Activated naive CD8-positive, alpha-beta T cell treated with anti-CD3 and anti-CD28 coated beads, Interleukin-2, amount 10 ng/mL, durations not matched to agents 7 days and 5 days (primary cell): ENCODE results near the gene FKBP7. TPM values are rescaled to one million over a fixed set of nuclear protein-coding genes. Genes with fewer than 3 reads are reported as not detected.
"Not testable (repeated sequence)": the region's sequence is repeated elsewhere in the genome, so short reads cannot be mapped to it uniquely, and the experiment has no call there.

Experiments
- ATAC-seq: fragments of 150-1000 bp; cut with Tn5 transposase; one replicate; pipeline ENCODE4 v1.10.0; 2021; ENCODE audit warnings: low read depth, moderate library complexity
- POLR2A ChIA-PET: fragments of 350-600 bp; sonication (Branson Sonifier 250); formaldehyde crosslinking; loops from one replicate; lab custom pipeline; 2021; ENCODE audit warnings: antibody characterized with exemption; lab: Charles Lee
- DNase-seq: peaks from one replicate; pipeline ENCODE4 v3.0.0; 2021
- H3K27ac Mint-ChIP-seq: one replicate; pipeline ENCODE4 v1.8.0; 2022; ENCODE audit warnings: mild to moderate bottlenecking, mixed read lengths
- H3K27me3 Mint-ChIP-seq: one replicate; pipeline ENCODE4 v1.8.0; 2022; ENCODE audit warnings: mild to moderate bottlenecking, moderate library complexity, mixed read lengths
- H3K36me3 Mint-ChIP-seq: one replicate; pipeline ENCODE4 v1.8.0; 2021; ENCODE audit warnings: mild to moderate bottlenecking, mixed read lengths
- H3K4me1 Mint-ChIP-seq: one replicate; pipeline ENCODE4 v1.8.0; 2021; ENCODE audit warnings: mixed read lengths
- H3K4me3 Mint-ChIP-seq: one replicate; pipeline ENCODE4 v1.8.0; 2022; ENCODE audit warnings: mild to moderate bottlenecking, moderate library complexity, mixed read lengths
- H3K9me3 Mint-ChIP-seq: one replicate; pipeline ENCODE4 v1.8.0; 2021; ENCODE audit warnings: mixed read lengths
- total RNA-seq, 2 experiments: library from RNA; stranded (reverse); gene quantifications; one replicate each; pipeline ENCODE4 v1.2.3, GENCODE V29; 2021

Gene FKBP7
- total RNA-seq, 2 experiments from 2014 or later, result 1.8 to 2.4 TPM

DNA sequence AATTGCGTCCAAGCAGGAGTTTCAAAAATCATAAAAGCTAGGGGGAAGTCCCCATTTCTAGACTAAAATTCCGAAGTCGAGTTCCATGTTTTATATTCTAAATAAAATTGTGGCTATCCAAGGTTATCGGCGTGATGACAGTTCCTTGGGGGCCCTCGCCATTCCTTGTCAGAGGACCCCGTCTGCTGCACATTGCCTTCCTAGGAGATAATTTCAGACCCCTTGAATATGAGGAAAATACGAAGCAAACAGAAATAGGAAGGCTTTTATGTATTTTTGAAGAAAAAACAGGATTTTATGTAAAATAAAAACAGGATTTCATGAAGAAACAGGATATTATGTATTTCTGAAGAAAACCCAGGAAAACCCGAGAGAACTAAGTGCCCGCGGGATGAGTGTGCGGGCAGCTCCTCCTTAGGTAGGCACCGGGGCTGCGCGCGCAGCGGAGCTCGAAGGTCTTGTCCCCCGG, 1.4 kb upstream of the FKBP7 start:
- POLR2A ChIA-PET, result interaction anchor here (0.7 to 1.4 kb wide), 3 partner anchors 21 to 66 kb away, joined by 3 to 5 read pairs (median 5); partner anchors contain the start of genes PJVK and PRKRA
- Mint-ChIP-seq H3K4me1 (peaks cover 33% of the 10 kb centered on the region), H3K4me3 (peak overlapping the region; percentile 94), H3K27ac (peak overlapping the region; percentile 84), H3K27me3 (no peaks in the 10 kb centered on the region), H3K36me3 (peaks cover 2% of the 10 kb centered on the region), H3K9me3 (no peaks in the 10 kb centered on the region)
- DNase-seq, result no peak
- ATAC-seq, result no peak

DNA sequence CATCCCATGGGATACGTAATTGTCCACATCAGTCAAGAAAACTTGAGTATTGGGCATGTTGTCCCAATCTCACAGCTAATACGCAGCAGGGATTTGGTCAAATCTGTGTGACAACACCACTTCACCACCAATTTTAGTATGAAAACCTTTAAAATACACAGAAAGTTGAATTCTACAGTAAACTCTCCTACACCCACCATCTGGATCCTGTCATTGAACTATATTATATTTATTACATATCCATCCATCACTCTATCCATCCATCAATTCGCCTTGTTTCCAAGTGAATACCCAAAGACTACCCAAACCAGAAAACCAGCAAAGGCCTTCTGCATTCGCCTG, 846 bp upstream of the FKBP7 start:
- H3K4me3 Mint-ChIP-seq, result peak overlapping the region; percentile 94
- H3K27ac Mint-ChIP-seq, result peak overlapping the region; percentile 99
- DNase-seq (no peak), ATAC-seq (no peak)
- H3K27me3 Mint-ChIP-seq, result no peaks in the 10 kb centered on the region
- H3K36me3 Mint-ChIP-seq, result peaks cover 2% of the 10 kb centered on the region
- H3K4me1 Mint-ChIP-seq, result peaks cover 31% of the 10 kb centered on the region
- POLR2A ChIA-PET, result interaction anchor here (0.7 to 1.4 kb wide), 2 partner anchors 21 to 28 kb away, joined by 3 to 5 read pairs; partner anchors contain the start of genes PJVK and PRKRA
- H3K9me3 Mint-ChIP-seq, result no peaks in the 10 kb centered on the region

DNA sequence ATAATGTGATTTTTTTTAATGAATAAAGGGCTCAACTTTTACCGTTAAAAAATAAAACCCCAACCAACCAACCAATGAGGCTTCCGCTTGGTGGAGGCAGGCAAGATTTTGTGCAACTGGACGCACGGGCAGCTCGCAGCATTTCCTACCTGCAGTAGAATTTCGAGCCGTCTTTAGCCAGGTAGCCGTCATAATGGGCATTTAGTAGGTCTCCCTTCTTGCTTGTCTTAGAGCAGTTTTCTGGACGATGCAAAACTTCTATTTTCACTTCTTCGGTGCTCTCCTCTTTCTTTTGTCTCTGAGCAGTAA, 316 bp downstream of the FKBP7 start:
- Mint-ChIP-seq H3K27ac (peak overlapping the region; percentile 99), H3K4me1 (peaks cover 34% of the 10 kb centered on the region), H3K4me3 (peak overlapping the region; percentile 94), H3K27me3 (no peaks in the 10 kb centered on the region), H3K9me3 (no peaks in the 10 kb centered on the region), H3K36me3 (peaks cover 2% of the 10 kb centered on the region)
- POLR2A ChIA-PET, result no interaction called here
- ATAC-seq (no peak), DNase-seq (no peak)

DNA sequence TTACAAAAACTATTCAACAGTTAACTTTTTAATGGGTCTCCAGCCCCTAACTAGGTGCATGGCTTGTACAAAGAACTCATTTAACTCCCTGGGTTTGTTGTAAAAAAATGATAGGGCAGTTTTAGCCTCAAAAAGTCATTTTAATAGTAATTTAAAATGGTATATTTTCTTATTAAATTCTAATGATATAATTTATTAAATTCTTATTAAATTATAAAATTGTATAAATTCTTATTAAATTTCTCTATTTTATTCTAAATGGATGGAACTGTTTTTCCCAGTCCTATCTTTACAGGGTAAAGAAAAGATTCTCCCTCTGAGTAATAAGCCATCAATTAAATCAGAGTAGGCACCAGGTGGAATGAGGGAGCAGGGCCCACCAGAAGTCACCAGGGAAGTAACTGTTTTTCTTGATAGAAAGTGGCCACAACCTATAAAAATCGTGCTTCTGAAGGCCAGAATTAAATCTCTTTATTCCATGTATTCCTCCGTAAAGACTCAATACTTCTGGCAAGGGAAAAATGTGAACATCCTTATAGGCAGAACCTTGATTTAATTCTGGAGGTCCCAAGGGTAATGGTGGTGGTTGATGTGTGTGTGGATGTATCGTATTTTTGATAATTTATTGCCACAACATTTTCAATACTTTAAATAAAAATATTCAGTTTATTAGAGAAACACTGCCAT, 814 bp downstream of the FKBP7 start:
- H3K9me3 Mint-ChIP-seq, result no peaks in the 10 kb centered on the region
- peaks cover 2% of the 10 kb centered on the region for H3K36me3 Mint-ChIP-seq
- POLR2A ChIA-PET, result no interaction called here
- H3K4me3 Mint-ChIP-seq, result peak overlapping the region; percentile 94
- H3K27ac Mint-ChIP-seq, result no peak overlapping the region
- H3K4me1 Mint-ChIP-seq, result peaks cover 30% of the 10 kb centered on the region
- no peaks in the 10 kb centered on the region for H3K27me3 Mint-ChIP-seq
- no peak for DNase-seq
- ATAC-seq, result no peak

DNA sequence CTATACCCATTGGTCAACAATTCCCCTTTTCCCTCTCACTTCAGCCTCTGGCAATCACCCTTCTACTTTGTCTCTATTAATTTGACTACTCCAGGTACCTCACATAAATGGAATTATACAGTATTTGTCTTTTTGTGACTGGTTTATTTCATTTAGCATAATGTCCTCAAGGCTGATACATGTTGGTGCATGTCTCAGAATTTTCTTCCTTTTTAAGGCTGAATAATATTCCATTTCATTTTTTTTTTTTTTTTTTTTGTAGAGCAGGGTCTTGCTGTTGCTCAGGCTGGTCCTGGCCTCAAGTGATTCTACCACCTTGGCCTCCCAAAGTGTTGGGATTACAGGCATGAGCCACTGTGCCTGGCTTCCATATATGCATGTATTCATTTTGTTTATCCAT, 1.9 kb downstream of the FKBP7 start:
- peaks cover 22% of the 10 kb centered on the region for H3K4me1 Mint-ChIP-seq
- POLR2A ChIA-PET, result no interaction called here
- H3K9me3 Mint-ChIP-seq, result no peaks in the 10 kb centered on the region
- H3K27ac Mint-ChIP-seq, result no peak overlapping the region
- no peak overlapping the region for H3K4me3 Mint-ChIP-seq
- H3K27me3 Mint-ChIP-seq, result no peaks in the 10 kb centered on the region
- peaks cover 2% of the 10 kb centered on the region for H3K36me3 Mint-ChIP-seq
- ATAC-seq (no peak), DNase-seq (no peak)

DNA sequence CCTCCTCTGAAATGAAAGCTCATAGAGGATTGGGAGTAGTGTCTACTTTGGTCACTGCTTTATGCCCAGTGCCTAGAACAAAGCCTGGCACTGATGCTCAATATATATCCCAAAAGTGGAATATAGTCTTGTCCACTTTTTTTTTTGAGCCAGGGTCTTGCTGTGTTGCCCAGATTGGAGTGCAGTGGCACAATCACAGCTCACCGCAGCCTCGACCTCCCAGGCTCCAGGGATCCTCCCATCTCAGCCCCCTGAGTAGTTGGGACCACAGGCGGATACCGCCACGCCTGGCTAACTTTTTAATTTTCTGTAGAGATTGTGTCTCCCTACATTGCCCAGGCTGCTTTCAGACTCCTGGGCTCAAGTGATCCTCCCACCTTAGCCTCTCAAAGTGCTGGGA, 3.8 kb downstream of the FKBP7 start:
- DNase-seq (no peak), ATAC-seq (no peak)
- Mint-ChIP-seq H3K27me3 (no peaks in the 10 kb centered on the region), H3K9me3 (no peaks in the 10 kb centered on the region), H3K4me1 (peaks cover 17% of the 10 kb centered on the region), H3K36me3 (peaks cover 2% of the 10 kb centered on the region), H3K27ac (no peak overlapping the region), H3K4me3 (no peak overlapping the region)
- POLR2A ChIA-PET, result no interaction called here

DNA sequence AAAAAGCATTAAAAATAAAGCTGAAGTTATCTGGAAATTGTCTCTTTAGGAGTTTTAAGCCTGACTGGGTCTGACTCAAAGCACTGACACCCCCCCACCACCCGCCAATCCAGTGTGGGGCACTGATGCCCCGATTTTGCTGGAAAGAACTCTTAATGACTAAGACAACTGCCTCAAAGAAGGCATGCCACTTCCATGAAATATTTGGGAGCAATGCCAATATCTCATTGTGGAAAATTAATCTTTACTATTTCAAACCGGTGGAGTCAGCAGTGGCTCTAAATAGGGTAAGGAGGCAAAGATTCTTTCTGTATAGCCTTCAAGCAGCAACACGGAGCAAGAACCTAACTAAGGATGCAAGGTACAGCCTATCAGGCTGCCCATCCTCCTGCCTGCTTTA, 4.5 kb downstream of the FKBP7 start:
- H3K36me3 Mint-ChIP-seq, result peaks cover 2% of the 10 kb centered on the region

DNA sequence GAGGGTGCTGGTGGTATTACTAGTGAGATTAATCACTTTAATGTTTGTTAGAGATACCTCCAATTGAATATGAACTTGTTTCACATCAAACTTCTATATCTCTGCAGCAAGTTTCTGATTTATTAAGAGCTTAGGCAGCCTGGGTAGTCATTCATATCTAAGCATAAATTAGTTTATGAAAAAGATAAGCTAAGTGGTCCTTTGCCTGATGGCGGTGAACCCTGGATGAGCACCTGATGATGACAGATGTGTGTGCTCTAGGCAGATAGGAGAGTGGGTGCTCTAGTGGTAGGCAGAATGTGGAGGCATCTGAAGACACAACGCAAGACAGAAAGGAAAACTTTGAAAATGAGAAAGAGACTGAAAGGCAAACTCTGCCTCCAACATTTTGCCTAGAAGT, 5.0 kb downstream of the FKBP7 start:
- no peak for ATAC-seq
- peaks cover 2% of the 10 kb centered on the region for H3K36me3 Mint-ChIP-seq
- DNase-seq, result no peak
- no peak overlapping the region for H3K4me3 Mint-ChIP-seq
- H3K4me1 Mint-ChIP-seq, result peaks cover 12% of the 10 kb centered on the region
- H3K27me3 Mint-ChIP-seq, result no peaks in the 10 kb centered on the region
- POLR2A ChIA-PET, result no interaction called here
- no peak overlapping the region for H3K27ac Mint-ChIP-seq
- H3K9me3 Mint-ChIP-seq, result no peaks in the 10 kb centered on the region

More for the DNA sequence above, 4.5 kb downstream of the FKBP7 start:
- no peak for ATAC-seq
- Mint-ChIP-seq H3K4me3 (no peak overlapping the region), H3K9me3 (no peaks in the 10 kb centered on the region), H3K4me1 (peaks cover 14% of the 10 kb centered on the region), H3K27me3 (no peaks in the 10 kb centered on the region), H3K27ac (no peak overlapping the region)
- POLR2A ChIA-PET, result no interaction called here
- DNase-seq, result no peak

DNA sequence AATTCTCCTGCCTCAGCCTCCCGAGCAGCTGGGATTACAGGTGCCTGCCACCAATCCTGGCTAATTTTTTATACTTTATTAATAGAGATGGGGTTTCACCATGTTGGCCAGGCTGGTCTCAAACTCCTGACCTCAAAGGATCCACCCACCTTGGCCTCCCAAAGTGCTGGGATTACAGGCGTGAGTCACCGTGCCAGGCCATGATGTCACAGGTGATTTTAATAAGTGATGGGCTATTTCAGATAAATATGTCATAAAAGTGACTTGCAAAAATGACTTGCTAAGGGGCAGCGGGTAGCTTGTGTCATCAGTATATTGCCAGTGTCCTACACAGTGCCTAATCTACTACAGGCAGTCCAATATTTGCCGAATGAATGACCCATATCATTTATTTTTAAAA, 7.1 kb downstream of the FKBP7 start:
- POLR2A ChIA-PET, H3K9me3 Mint-ChIP-seq, H3K4me1 Mint-ChIP-seq, H3K27me3 Mint-ChIP-seq, DNase-seq, H3K27ac Mint-ChIP-seq, ATAC-seq, H3K36me3 Mint-ChIP-seq, H3K4me3 Mint-ChIP-seq: not testable (repeated sequence)

DNA sequence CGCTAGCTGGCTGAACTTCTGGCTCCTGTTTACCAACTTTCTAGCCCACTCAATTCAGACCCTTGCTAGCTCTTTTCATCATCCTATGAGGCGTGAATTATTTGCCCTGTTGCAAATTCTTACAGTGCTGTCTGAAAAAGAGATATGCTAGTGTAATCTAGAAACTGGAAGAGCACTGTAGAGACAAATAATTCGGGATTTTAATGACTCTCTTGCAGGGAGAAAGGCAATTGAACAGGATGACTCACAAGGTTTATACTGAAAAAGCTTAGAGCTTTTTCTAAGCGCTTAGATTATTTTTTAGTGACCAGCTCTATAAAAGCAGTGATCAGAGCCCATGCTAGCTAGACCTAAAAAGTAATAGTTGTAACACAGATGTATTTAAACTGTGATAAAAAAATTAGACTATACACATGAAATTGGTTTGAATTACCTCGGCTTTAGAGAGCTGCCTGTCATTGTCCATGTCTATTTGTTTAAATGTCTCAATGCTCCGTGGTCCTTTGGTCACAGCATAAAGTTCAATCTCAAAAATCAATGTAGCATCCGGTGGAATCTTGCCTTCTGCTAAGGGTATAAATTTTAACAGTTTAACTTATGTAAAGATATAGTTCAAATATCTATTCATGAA, 9.1 kb downstream of the FKBP7 start:
- Mint-ChIP-seq H3K9me3 (no peaks in the 10 kb centered on the region), H3K4me1 (peaks cover 3% of the 10 kb centered on the region), H3K36me3 (peaks cover 4% of the 10 kb centered on the region), H3K27me3 (no peaks in the 10 kb centered on the region), H3K4me3 (no peak overlapping the region), H3K27ac (no peak overlapping the region)
- POLR2A ChIA-PET, result no interaction called here
- DNase-seq (no peak), ATAC-seq (no peak)

DNA sequence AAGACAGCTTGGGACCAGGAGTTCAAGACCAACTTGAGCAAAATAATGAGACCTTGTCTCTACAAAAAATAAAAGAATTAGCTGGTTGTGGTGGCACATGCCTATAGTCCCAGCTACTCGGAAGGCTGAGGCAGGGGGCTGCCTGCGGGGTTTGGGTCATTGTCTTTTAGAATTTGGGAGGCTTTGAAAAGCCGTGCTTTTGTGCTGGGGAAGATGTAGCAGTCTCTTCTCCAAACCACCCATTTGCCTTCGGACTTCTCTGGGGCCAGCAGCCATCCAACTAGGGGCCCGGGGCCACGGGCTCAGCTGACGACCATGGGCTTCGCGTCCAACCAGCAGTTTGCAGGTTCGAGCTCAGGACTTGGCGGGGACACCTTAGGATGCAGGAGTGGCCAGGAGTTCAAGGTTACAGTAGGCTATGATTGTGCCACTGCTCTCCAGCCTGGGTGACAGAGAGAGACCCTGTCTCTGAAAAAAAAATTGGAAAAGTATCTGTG, 21.0 kb downstream of the FKBP7 start:
- POLR2A ChIA-PET, result no interaction called here
- Mint-ChIP-seq H3K27me3 (peaks cover 2% of the 10 kb centered on the region), H3K4me3 (no peak overlapping the region), H3K4me1 (peaks cover under 1% of the 10 kb centered on the region), H3K36me3 (no peaks in the 10 kb centered on the region), H3K27ac (no peak overlapping the region), H3K9me3 (no peaks in the 10 kb centered on the region)
- DNase-seq (no peak), ATAC-seq (no peak)

DNA sequence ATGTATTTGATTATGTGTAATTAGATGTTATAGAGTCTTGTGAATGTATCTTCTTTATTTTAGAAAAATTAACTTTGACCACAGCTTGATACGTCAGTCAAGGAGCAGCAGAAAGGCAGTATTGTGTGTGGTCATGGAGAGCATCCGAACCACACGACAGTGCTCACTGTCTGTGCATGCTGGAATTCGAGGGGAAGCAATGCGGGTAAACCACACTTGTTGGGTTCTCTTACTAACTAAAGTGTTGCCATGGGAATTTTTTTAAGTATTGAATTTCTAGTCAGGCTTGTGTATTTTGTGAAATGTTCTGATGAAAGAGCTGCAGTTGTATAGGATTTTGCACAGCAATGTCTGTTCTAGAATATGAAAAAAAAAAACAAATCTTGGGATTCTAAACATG, 22.5 kb downstream of the FKBP7 start:
- Mint-ChIP-seq H3K27me3 (peaks cover 2% of the 10 kb centered on the region), H3K4me3 (no peak overlapping the region), H3K9me3 (no peaks in the 10 kb centered on the region), H3K27ac (no peak overlapping the region), H3K36me3 (no peaks in the 10 kb centered on the region), H3K4me1 (peaks cover 5% of the 10 kb centered on the region)
- ATAC-seq, result no peak
- DNase-seq, result no peak
- POLR2A ChIA-PET, result no interaction called here

DNA sequence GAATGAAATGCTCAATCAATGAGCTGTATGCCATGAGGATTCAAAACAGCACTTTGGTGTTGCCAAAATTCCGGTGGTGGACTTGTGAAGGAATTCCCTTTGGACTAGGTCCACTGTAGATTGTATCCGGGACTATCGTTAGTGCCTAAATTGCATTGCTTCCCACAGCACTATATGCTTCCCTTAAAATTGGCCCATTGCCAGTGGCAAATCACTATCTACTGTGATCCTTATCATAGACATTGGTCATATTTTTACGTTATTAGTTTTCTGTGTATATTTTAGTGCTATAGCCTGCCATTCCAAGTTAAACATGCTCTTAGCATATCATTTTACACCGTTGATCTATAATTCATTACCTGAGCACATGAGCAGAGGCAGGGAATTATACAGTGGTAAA, 25.5 kb downstream of the FKBP7 start:
- no peaks in the 10 kb centered on the region for H3K9me3 Mint-ChIP-seq
- H3K36me3 Mint-ChIP-seq, result peaks cover 4% of the 10 kb centered on the region
- no peak overlapping the region for H3K27ac Mint-ChIP-seq
- ATAC-seq, result no peak
- no peaks in the 10 kb centered on the region for H3K27me3 Mint-ChIP-seq
- no peak for DNase-seq
- POLR2A ChIA-PET, result no interaction called here
- H3K4me3 Mint-ChIP-seq, result no peak overlapping the region
- peaks cover 24% of the 10 kb centered on the region for H3K4me1 Mint-ChIP-seq

DNA sequence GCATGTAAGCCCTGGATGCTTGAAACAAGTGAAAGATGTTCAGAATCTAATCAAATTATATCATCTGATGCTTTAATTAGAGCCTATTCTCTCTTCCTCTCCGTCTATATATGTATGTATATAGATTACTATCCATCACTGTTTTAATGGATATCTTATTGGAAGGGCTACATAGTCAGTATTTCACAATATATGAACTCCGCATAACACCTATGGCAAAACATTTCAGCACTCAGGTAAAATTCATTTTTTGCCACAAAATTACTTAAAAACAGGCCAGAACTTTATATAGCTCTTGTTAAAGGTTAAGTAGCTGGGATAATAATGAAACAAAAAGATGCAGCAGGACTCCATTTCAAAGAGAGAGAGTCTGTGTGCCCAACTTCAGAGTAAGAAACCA, 26.1 kb downstream of the FKBP7 start:
- Mint-ChIP-seq H3K27me3 (no peaks in the 10 kb centered on the region), H3K27ac (no peak overlapping the region), H3K4me3 (peak overlapping the region; percentile 90), H3K36me3 (peaks cover 5% of the 10 kb centered on the region), H3K9me3 (no peaks in the 10 kb centered on the region), H3K4me1 (peaks cover 25% of the 10 kb centered on the region)
- no peak for DNase-seq
- POLR2A ChIA-PET, result interaction anchor here (0.7 kb wide), 1 partner anchor 378 kb away, joined by 3 read pairs; no protein-coding TSS in a partner anchor
- ATAC-seq, result no peak
